ENCODE measurements around the gene FPR3. TPM values are rescaled to one million over a fixed set of nuclear protein-coding genes. Genes with fewer than 3 reads are reported as not detected.

The FPR3 gene
- polyA plus RNA-seq, 3 donors from 2014 or later = not detected

- no peaks in the 10 kb centered on the region for H3K36me3 Mint-ChIP-seq
Measured at GRCh38 chr19:51821921-51822320, 27.0 kb downstream of the FPR3 start.

GRCh38 chr19:51822325-51822724 is 27.4 kb downstream of the FPR3 start:
- Mint-ChIP-seq H3K4me1 (peaks cover 0 to 13% of the 10 kb centered on the region in 2 donors), H3K36me3 (no peaks in the 10 kb centered on the region), H3K9me3 (peaks cover 0 to 34% (median 13%) of the 10 kb centered on the region in 6 donors), H3K27me3 (ENCODE audit: low read depth in 3 of 3) (peaks cover 0 to 7% (median 2%) of the 10 kb centered on the region in 3 donors), H3K27ac (no peak overlapping the region), H3K4me3 (no peak overlapping the region)
- no peak for DNase-seq

More at GRCh38 chr19:51821921-51822320, 27.0 kb downstream of the FPR3 start:
- no peak overlapping the region for H3K27ac Mint-ChIP-seq
- H3K4me1 Mint-ChIP-seq = peaks cover 0 to 13% of the 10 kb centered on the region in 2 donors
- DNase-seq = no peak
- peaks cover 0 to 7% (median 2%) of the 10 kb centered on the region in 3 donors for H3K27me3 Mint-ChIP-seq (ENCODE audit: low read depth in 3 of 3)
- H3K4me3 Mint-ChIP-seq = no peak overlapping the region
- peaks cover 0 to 30% (median 11%) of the 10 kb centered on the region in 6 donors for H3K9me3 Mint-ChIP-seq

- Mint-ChIP-seq H3K36me3 (no peaks in the 10 kb centered on the region), H3K4me3 (no peak overlapping the region), H3K27me3 (ENCODE audit: low read depth in 3 of 3) (peaks cover 0 to 7% (median 2%) of the 10 kb centered on the region in 3 donors), H3K9me3 (peaks cover under 1 to 38% (median 13%) of the 10 kb centered on the region in 6 donors), H3K4me1 (peaks cover 0 to 13% of the 10 kb centered on the region in 2 donors), H3K27ac (no peak overlapping the region)
- no peak for DNase-seq
Measured at GRCh38 chr19:51822946-51823345, 28.0 kb downstream of the FPR3 start.

- peaks cover 0 to 13% of the 10 kb centered on the region in 2 donors for H3K4me1 Mint-ChIP-seq
- H3K27me3 Mint-ChIP-seq (ENCODE audit: low read depth in 3 of 3) = peaks cover 0 to 3% (median 0%) of the 10 kb centered on the region in 3 donors
- H3K36me3 Mint-ChIP-seq = peaks cover 0 to 2% (median 0%) of the 10 kb centered on the region in 3 donors
- H3K4me3 Mint-ChIP-seq = peak overlapping the region in 1 of 5 donors; percentile 29
- DNase-seq = no peak
- peak overlapping the region in 1 of 6 donors; percentile 38 for H3K27ac Mint-ChIP-seq
- peaks cover 3 to 43% (median 15%) of the 10 kb centered on the region in 6 donors for H3K9me3 Mint-ChIP-seq
Measured at GRCh38 chr19:51824281-51825005, 29.5 kb downstream of the FPR3 start.

GRCh38 chr19:51830274-51830673 is 35.3 kb downstream of the FPR3 start:
- H3K36me3 Mint-ChIP-seq = peaks cover 0 to 12% (median 0%) of the 10 kb centered on the region in 3 donors
- peaks cover 0 to 5% of the 10 kb centered on the region in 2 donors for H3K4me1 Mint-ChIP-seq
- peaks cover 2 to 63% (median 13%) of the 10 kb centered on the region in 6 donors for H3K9me3 Mint-ChIP-seq

GRCh38 chr19:51837145-51837544 is 42.2 kb downstream of the FPR3 start:
- no peak for DNase-seq
- H3K27me3 Mint-ChIP-seq (ENCODE audit: low read depth in 3 of 3) = peaks cover 0 to 2% (median 1%) of the 10 kb centered on the region in 3 donors
- no peak overlapping the region for H3K27ac Mint-ChIP-seq
- H3K4me3 Mint-ChIP-seq = no peak overlapping the region
- H3K36me3 Mint-ChIP-seq = peaks cover 0 to 12% (median 4%) of the 10 kb centered on the region in 3 donors
- peaks cover 6 to 44% (median 15%) of the 10 kb centered on the region in 6 donors for H3K9me3 Mint-ChIP-seq
- H3K4me1 Mint-ChIP-seq = no peaks in the 10 kb centered on the region

More at GRCh38 chr19:51830274-51830673, 35.3 kb downstream of the FPR3 start:
- H3K27ac Mint-ChIP-seq = peak overlapping the region in 1 of 6 donors; percentile 12
- H3K4me3 Mint-ChIP-seq = no peak overlapping the region
- no peaks in the 10 kb centered on the region for H3K27me3 Mint-ChIP-seq (ENCODE audit: low read depth in 3 of 3)
- no peak for DNase-seq

- peaks cover 61 to 99% (median 91%) of the 10 kb centered on the region in 6 donors for H3K9me3 Mint-ChIP-seq
- peaks cover 0 to 1% of the 10 kb centered on the region in 2 donors for H3K4me1 Mint-ChIP-seq
- no peak overlapping the region for H3K27ac Mint-ChIP-seq
- H3K4me3 Mint-ChIP-seq = no peak overlapping the region
- H3K27me3 Mint-ChIP-seq (ENCODE audit: low read depth in 3 of 3) = peaks cover 0 to 3% (median 2%) of the 10 kb centered on the region in 3 donors
- H3K36me3 Mint-ChIP-seq = peaks cover 28 to 32% (median 31%) of the 10 kb centered on the region in 3 donors
- DNase-seq = no peak
Measured at GRCh38 chr19:51861870-51862622, 67.1 kb downstream of the FPR3 start.

- peaks cover 2 to 3% (median 3%) of the 10 kb centered on the region in 3 donors for H3K27me3 Mint-ChIP-seq (ENCODE audit: low read depth in 3 of 3)
- peaks cover 65 to 86% (median 68%) of the 10 kb centered on the region in 3 donors for H3K36me3 Mint-ChIP-seq
- H3K4me1 Mint-ChIP-seq = no peaks in the 10 kb centered on the region
- no peak for DNase-seq
- H3K27ac Mint-ChIP-seq = no peak overlapping the region
- H3K9me3 Mint-ChIP-seq = peaks cover 70 to 99% (median 96%) of the 10 kb centered on the region in 6 donors
- H3K4me3 Mint-ChIP-seq = no peak overlapping the region
Measured at GRCh38 chr19:51873097-51873496, 78.1 kb downstream of the FPR3 start.

Other genes starting within 250 kb of the FPR3 start
- gene ZNF175, start 223.9 kb upstream of the FPR3 start, polyA plus RNA-seq = 1 to 10 TPM in 1 of 3 donors, under 1 TPM in 2; 0.79 to 2.2 (median 0.81) TPM
- gene SIGLEC5, start 164.8 kb upstream of the FPR3 start, polyA plus RNA-seq = under 1 TPM in 1 of 3 donors, not detected in 2; 0.49 TPM
- 1 to 10 TPM in 1 of 3 donors, under 1 TPM in 2; 0.12 to 1.9 (median 0.99) TPM for gene SIGLEC14, start 148.3 kb upstream of the FPR3 start, polyA plus RNA-seq
- gene SPACA6, start 101.8 kb upstream of the FPR3 start, polyA plus RNA-seq = 1 to 10 TPM in 2 of 3 donors, not detected in 1; 2.3 to 2.4 TPM
- not detected for gene HAS1, start 71.2 kb upstream of the FPR3 start, polyA plus RNA-seq
- 1 to 10 TPM; 1.8 to 6.9 (median 1.8) TPM for gene FPR1, start 43.3 kb upstream of the FPR3 start, polyA plus RNA-seq
- not detected for gene FPR2, start 34.0 kb upstream of the FPR3 start, polyA plus RNA-seq
- gene ZNF577, start 92.8 kb downstream of the FPR3 start, polyA plus RNA-seq = 1 to 10 TPM; 1.5 to 6.8 (median 4.0) TPM
- 10 to 100 TPM in 2 of 3 donors, 1 to 10 TPM in 1; 6.8 to 12.2 (median 11.0) TPM for gene ZNF649, start 109.9 kb downstream of the FPR3 start, polyA plus RNA-seq
- gene ZNF613, start 132.3 kb downstream of the FPR3 start, polyA plus RNA-seq = 1 to 10 TPM; 2.9 to 6.8 (median 5.8) TPM
- 10 to 100 TPM; 15.3 to 23.1 (median 22.6) TPM for gene ZNF350, start 191.7 kb downstream of the FPR3 start, polyA plus RNA-seq
- gene ZNF615, start 213.1 kb downstream of the FPR3 start, polyA plus RNA-seq = 1 to 10 TPM; 4.1 to 9.8 (median 8.9) TPM
- 1 to 10 TPM; 5.2 to 6.7 (median 6.1) TPM for gene ZNF614, start 233.2 kb downstream of the FPR3 start, polyA plus RNA-seq

Measured in immature natural killer cell (primary cell).